ENCODE results near the gene UBE2J2.
A peak's percentile ranks its signal among the peaks of the same experiment; 100 is the strongest.

The UBE2J2 gene

GRCh38 chr1:1206376-1206965 lies 67.2 kb downstream of the UBE2J2 start, which contains the start of gene TNFRSF18:
TNFRSF18 (minus strand) TSS chr1:1206592; CDS start chr1:1206571, 21 bp downstream.
- no peak for DNase-seq
- Histone ChIP-seq H3K27me3 (peaks cover 0 to 69% of the 10 kb centered on the region in 2 donors), H3K9me3 (no peaks in the 10 kb centered on the region), H3K27ac (no peak within 1 kb of the TSS), H3K4me1 (peaks cover 0 to 32% (median 21%) of the 10 kb centered on the region in 4 donors), H3K36me3 (no peaks in the 10 kb centered on the region), H3K4me3 (peak within 1 kb of the TSS in 1 of 2 donors; percentile 4)
- no peak for TF ChIP-seq CTCF (IDR thresholded peaks at IDR 0.05)
- intact Hi-C loops (cut with DNase I; ENCODE audit: low total_unique reads) = no loop called here

- H3K4me3 ChIP-seq = peak overlapping the region in 1 of 2 donors; percentile 4
- no peak overlapping the region for H3K27ac ChIP-seq
- intact Hi-C loops (cut with DNase I; ENCODE audit: low total_unique reads) = no loop called here
- DNase-seq = no peak
- no peaks in the 10 kb centered on the region for H3K9me3 ChIP-seq
- TF ChIP-seq CTCF (IDR thresholded peaks at IDR 0.05) = no peak
- peaks cover 0 to 38% (median 27%) of the 10 kb centered on the region in 4 donors for H3K4me1 ChIP-seq
- peaks cover 0 to 75% of the 10 kb centered on the region in 2 donors for H3K27me3 ChIP-seq
- H3K36me3 ChIP-seq = no peaks in the 10 kb centered on the region
Measured at GRCh38 chr1:1205769-1206375, 67.8 kb downstream of the UBE2J2 start.

- Histone ChIP-seq H3K36me3 (no peaks in the 10 kb centered on the region), H3K4me3 (no peak overlapping the region), H3K9me3 (no peaks in the 10 kb centered on the region), H3K27ac (no peak overlapping the region), H3K4me1 (peaks cover 0 to 40% (median 28%) of the 10 kb centered on the region in 4 donors), H3K27me3 (peaks cover 0 to 82% of the 10 kb centered on the region in 2 donors)
- no peak for DNase-seq
- intact Hi-C loops (cut with DNase I; ENCODE audit: low total_unique reads) = no loop called here
- no peak for TF ChIP-seq CTCF (IDR thresholded peaks at IDR 0.05)
Measured at GRCh38 chr1:1204998-1205768, 68.5 kb downstream of the UBE2J2 start.

GRCh38 chr1:1204425-1204920 lies 69.2 kb downstream of the UBE2J2 start:
- Histone ChIP-seq H3K4me3 (no peak overlapping the region), H3K27me3 (peaks cover 0 to 89% of the 10 kb centered on the region in 2 donors), H3K9me3 (no peaks in the 10 kb centered on the region), H3K4me1 (peaks cover 0 to 40% (median 28%) of the 10 kb centered on the region in 4 donors), H3K36me3 (no peaks in the 10 kb centered on the region), H3K27ac (no peak overlapping the region)
- no peak for DNase-seq
- no peak for TF ChIP-seq CTCF (IDR thresholded peaks at IDR 0.05)
- intact Hi-C loops (cut with DNase I; ENCODE audit: low total_unique reads) = no loop called here

Data from tibial artery (tissue), 4 donors.